WTC11 (cell line): Measurements from ENCODE around the gene IQSEC1.

ENCODE experiments used
- E2F1 ChIP-seq: sonication (generic); formaldehyde crosslinking; IDR thresholded peaks from 2 replicates; pipeline ENCODE4 v1.8.0; 2022; ENCODE audit warnings: mild to moderate bottlenecking, missing genetic modification reagents
- FOXK1 ChIP-seq: sonication (generic); formaldehyde crosslinking; IDR thresholded peaks from 2 replicates; pipeline ENCODE4 v1.8.0; 2022; ENCODE audit warnings: mild to moderate bottlenecking, moderate library complexity, missing genetic modification reagents
- JUN ChIP-seq: sonication (generic); formaldehyde crosslinking; IDR thresholded peaks from 2 replicates; pipeline ENCODE4 v1.8.0; 2023; ENCODE audit warnings: mild to moderate bottlenecking, missing genetic modification reagents
- NR2C2 ChIP-seq: sonication (generic); formaldehyde crosslinking; IDR thresholded peaks from 2 replicates; pipeline ENCODE4 v1.8.0; 2022; ENCODE audit warnings: mild to moderate bottlenecking, missing genetic modification reagents
- RELA ChIP-seq: sonication (generic); formaldehyde crosslinking; IDR thresholded peaks from 2 replicates; pipeline ENCODE4 v1.8.1; 2022; ENCODE audit warnings: missing genetic modification reagents, mild to moderate bottlenecking, borderline replicate concordance
- USF2 ChIP-seq: sonication (generic); formaldehyde crosslinking; IDR thresholded peaks from 2 replicates; pipeline ENCODE4 v1.8.1; 2023; ENCODE audit warnings: mild to moderate bottlenecking, missing genetic modification reagents, moderate library complexity
- TF ChIP-seq, protein P1 (sequence below): sonication (generic); formaldehyde crosslinking; IDR thresholded peaks from 2 replicates; pipeline ENCODE4 v1.8.1; 2023; ENCODE audit warnings: mild to moderate bottlenecking, missing genetic modification reagents
- TF ChIP-seq, protein P2 (sequence below): fragments of 200-600 bp; IDR thresholded peaks from 2 replicates; pipeline ENCODE4 v1.8.0; 2022; ENCODE audit warnings: antibody characterized with exemption

GRCh38 chr3:12922881-12923431 lies 150.3 kb downstream of the IQSEC1 start:
- TF ChIP-seq NR2C2, result no peak
- TF ChIP-seq RELA (CRISPR knock-in tag), result no peak
- TF ChIP-seq, protein P1, sequence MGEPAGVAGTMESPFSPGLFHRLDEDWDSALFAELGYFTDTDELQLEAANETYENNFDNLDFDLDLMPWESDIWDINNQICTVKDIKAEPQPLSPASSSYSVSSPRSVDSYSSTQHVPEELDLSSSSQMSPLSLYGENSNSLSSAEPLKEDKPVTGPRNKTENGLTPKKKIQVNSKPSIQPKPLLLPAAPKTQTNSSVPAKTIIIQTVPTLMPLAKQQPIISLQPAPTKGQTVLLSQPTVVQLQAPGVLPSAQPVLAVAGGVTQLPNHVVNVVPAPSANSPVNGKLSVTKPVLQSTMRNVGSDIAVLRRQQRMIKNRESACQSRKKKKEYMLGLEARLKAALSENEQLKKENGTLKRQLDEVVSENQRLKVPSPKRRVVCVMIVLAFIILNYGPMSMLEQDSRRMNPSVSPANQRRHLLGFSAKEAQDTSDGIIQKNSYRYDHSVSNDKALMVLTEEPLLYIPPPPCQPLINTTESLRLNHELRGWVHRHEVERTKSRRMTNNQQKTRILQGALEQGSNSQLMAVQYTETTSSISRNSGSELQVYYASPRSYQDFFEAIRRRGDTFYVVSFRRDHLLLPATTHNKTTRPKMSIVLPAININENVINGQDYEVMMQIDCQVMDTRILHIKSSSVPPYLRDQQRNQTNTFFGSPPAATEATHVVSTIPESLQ (CRISPR knock-in tag), result no peak
- TF ChIP-seq, protein P2, sequence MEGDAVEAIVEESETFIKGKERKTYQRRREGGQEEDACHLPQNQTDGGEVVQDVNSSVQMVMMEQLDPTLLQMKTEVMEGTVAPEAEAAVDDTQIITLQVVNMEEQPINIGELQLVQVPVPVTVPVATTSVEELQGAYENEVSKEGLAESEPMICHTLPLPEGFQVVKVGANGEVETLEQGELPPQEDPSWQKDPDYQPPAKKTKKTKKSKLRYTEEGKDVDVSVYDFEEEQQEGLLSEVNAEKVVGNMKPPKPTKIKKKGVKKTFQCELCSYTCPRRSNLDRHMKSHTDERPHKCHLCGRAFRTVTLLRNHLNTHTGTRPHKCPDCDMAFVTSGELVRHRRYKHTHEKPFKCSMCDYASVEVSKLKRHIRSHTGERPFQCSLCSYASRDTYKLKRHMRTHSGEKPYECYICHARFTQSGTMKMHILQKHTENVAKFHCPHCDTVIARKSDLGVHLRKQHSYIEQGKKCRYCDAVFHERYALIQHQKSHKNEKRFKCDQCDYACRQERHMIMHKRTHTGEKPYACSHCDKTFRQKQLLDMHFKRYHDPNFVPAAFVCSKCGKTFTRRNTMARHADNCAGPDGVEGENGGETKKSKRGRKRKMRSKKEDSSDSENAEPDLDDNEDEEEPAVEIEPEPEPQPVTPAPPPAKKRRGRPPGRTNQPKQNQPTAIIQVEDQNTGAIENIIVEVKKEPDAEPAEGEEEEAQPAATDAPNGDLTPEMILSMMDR, result no peak
- no peak for TF ChIP-seq JUN (CRISPR knock-in tag)
- TF ChIP-seq FOXK1 (CRISPR knock-in tag), result no peak
- no peak for TF ChIP-seq E2F1 (CRISPR knock-in tag)
- TF ChIP-seq USF2, result no peak
